HUES6 (cell line): ENCODE measurements around the gene ZNF394.

ENCODE experiments used
- H3K27ac ChIP-seq: 2 replicates; pipeline ENCODE4 v1.7.0; 2013; ENCODE audit warnings: low read depth, mild to moderate bottlenecking, low read length, inconsistent platforms
- H3K27me3 ChIP-seq: 2 replicates; pipeline ENCODE4 v1.6.1; 2013; ENCODE audit warnings: low read length; ENCODE audit not compliant: control insufficient read depth, insufficient read depth
- H3K36me3 ChIP-seq: 2 replicates; pipeline ENCODE4 v1.6.1; 2013; ENCODE audit warnings: low read length; ENCODE audit not compliant: control insufficient read depth, insufficient read depth
- H3K4me1 ChIP-seq: 2 replicates; pipeline ENCODE4 v1.6.1; 2013; ENCODE audit warnings: low read length; ENCODE audit not compliant: control insufficient read depth, insufficient read depth
- H3K4me3 ChIP-seq: 2 replicates; pipeline ENCODE4 v1.5.1; 2013; ENCODE audit warnings: low read depth, low read length
- H3K9ac ChIP-seq: one replicate; pipeline ENCODE4 v1.6.1; 2013; ENCODE audit warnings: mild to moderate bottlenecking, low read length
- H3K9me3 ChIP-seq: 2 replicates; pipeline ENCODE4 v1.6.1; 2013; ENCODE audit warnings: low read depth, low read length; ENCODE audit not compliant: control insufficient read depth, insufficient read depth

The ZNF394 gene

GRCh38 chr7:99451936-99452335, 48.1 kb downstream of the ZNF394 start:
- H3K27me3 ChIP-seq = no peaks in the 10 kb centered on the region
- no peak overlapping the region for H3K4me3 ChIP-seq
- no peak overlapping the region for H3K27ac ChIP-seq
- no peak overlapping the region for H3K9ac ChIP-seq
- no peaks in the 10 kb centered on the region for H3K9me3 ChIP-seq
- H3K36me3 ChIP-seq = peaks cover 98% of the 10 kb centered on the region
- no peaks in the 10 kb centered on the region for H3K4me1 ChIP-seq

GRCh38 chr7:99449326-99449725, 50.8 kb downstream of the ZNF394 start:
- Histone ChIP-seq H3K27me3 (no peaks in the 10 kb centered on the region), H3K36me3 (peaks cover 96% of the 10 kb centered on the region), H3K9ac (no peak overlapping the region), H3K27ac (no peak overlapping the region), H3K4me1 (no peaks in the 10 kb centered on the region), H3K4me3 (no peak overlapping the region), H3K9me3 (no peaks in the 10 kb centered on the region)

DNA sequence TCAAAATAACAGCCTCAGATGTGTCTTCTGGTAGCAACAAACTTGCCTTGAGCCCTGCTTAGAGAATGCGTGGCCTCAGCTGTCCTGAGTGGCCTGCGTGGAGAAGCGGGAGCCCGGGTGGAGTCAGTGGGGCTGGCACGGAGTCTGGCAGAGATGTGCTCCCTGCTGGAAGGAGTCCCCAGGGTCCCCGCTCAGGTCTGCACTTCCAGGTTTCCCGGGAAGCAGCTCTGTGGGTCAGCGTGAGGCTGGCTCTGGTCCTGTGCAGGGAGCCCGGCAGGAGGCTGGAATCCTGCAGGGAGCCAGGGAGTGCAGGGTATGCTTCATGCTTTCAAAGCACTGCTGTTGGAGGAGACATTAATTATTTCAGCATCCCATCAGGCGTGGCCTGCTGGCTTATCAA, 51.2 kb downstream of the ZNF394 start:
- peaks cover 96% of the 10 kb centered on the region for H3K36me3 ChIP-seq
- H3K27ac ChIP-seq = no peak overlapping the region
- H3K27me3 ChIP-seq = no peaks in the 10 kb centered on the region
- no peak overlapping the region for H3K4me3 ChIP-seq
- no peak overlapping the region for H3K9ac ChIP-seq
- no peaks in the 10 kb centered on the region for H3K9me3 ChIP-seq
- H3K4me1 ChIP-seq = no peaks in the 10 kb centered on the region

DNA sequence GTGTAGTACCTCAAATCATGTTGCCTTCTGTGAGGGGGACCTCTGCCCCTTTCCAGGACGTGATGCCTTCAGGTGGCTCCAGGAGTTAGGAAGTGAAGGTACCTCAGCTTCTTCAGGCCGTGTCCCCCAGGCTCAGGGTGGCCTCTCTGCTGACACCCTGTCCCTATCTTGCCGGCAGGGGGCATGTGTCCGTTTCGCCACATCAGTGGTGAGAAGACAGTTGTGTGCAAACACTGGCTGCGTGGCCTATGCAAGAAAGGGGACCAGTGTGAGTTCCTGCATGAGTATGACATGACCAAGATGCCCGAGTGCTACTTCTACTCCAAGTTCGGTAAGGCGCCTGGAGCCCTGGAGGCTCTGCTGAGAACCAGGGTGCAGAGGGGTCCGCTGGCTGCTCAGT, 52.1 kb downstream of the ZNF394 start:
- H3K4me3 ChIP-seq = no peak overlapping the region
- no peak overlapping the region for H3K9ac ChIP-seq
- H3K27me3 ChIP-seq = no peaks in the 10 kb centered on the region
- no peaks in the 10 kb centered on the region for H3K4me1 ChIP-seq
- H3K9me3 ChIP-seq = no peaks in the 10 kb centered on the region
- peaks cover 96% of the 10 kb centered on the region for H3K36me3 ChIP-seq
- H3K27ac ChIP-seq = no peak overlapping the region

DNA sequence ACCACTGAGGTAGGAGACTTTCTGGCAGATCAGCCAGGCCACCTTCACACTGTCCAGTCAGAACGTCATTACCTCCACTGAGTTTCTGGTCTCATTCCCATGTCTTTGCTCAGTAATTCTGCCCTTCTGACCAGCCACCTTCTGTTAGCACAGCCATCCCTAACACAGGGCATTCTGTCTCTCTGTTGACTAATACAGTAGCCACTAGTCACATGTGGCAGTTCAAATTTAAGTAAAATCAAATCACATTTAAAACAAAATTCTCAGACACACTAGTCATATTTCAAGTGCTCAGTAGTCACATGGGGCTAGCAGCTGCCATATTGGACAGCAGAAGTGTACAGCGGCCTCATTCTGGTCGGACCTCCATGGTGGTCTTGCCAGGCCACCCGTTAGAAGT, 54.0 kb downstream of the ZNF394 start:
- Histone ChIP-seq H3K27ac (no peak overlapping the region), H3K36me3 (peaks cover 88% of the 10 kb centered on the region), H3K4me3 (no peak overlapping the region)

More for the DNA sequence above, 54.0 kb downstream of the ZNF394 start:
- Histone ChIP-seq H3K4me1 (0 out of 2 replicates have a peak, but pooled peaks cover 5% of the 10 kb centered on the region), H3K9ac (no peak overlapping the region), H3K9me3 (no peaks in the 10 kb centered on the region), H3K27me3 (no peaks in the 10 kb centered on the region)
